ENCODE data around the gene IL3.

The IL3 gene

GRCh38 chr5:132100672-132101261 is 40.3 kb downstream of the IL3 start:
- DNase-seq (ENCODE audit: low read depth) = peak; percentile 60
- no peak overlapping the region for H3K4me3 ChIP-seq (ENCODE audit: low read depth, low read length)
- no peak for TF ChIP-seq CTCF (IDR thresholded peaks at IDR 0.05; ENCODE audit: low read depth, low read length, missing control alignments)

GRCh38 chr5:132101385-132101880 is 41.0 kb downstream of the IL3 start:
- no peak overlapping the region for H3K4me3 ChIP-seq (ENCODE audit: low read depth, low read length)
- no peak for TF ChIP-seq CTCF (IDR thresholded peaks at IDR 0.05; ENCODE audit: low read depth, low read length, missing control alignments)
- no peak for DNase-seq (ENCODE audit: low read depth)

- H3K4me3 ChIP-seq (ENCODE audit: low read depth, low read length) = no peak overlapping the region
- no peak for DNase-seq (ENCODE audit: low read depth)
- no peak for TF ChIP-seq CTCF (IDR thresholded peaks at IDR 0.05; ENCODE audit: low read depth, low read length, missing control alignments)
These were observed 41.7 kb downstream of the IL3 start for GRCh38 chr5:132102101-132102701.

GRCh38 chr5:132102944-132103331 is 42.5 kb downstream of the IL3 start:
- TF ChIP-seq CTCF (IDR thresholded peaks at IDR 0.05; ENCODE audit: low read depth, low read length, missing control alignments) = no peak
- no peak for DNase-seq (ENCODE audit: low read depth)
- H3K4me3 ChIP-seq (ENCODE audit: low read depth, low read length) = no peak overlapping the region

- peak; percentile 90 for DNase-seq (ENCODE audit: low read depth)
- no peak overlapping the region for H3K4me3 ChIP-seq (ENCODE audit: low read depth, low read length)
- TF ChIP-seq CTCF (IDR thresholded peaks at IDR 0.05; ENCODE audit: low read depth, low read length, missing control alignments) = peak; percentile 37
These were observed 43.0 kb downstream of the IL3 start for GRCh38 chr5:132103332-132103951.

GRCh38 chr5:132103969-132104391 is 43.5 kb downstream of the IL3 start:
- no peak for TF ChIP-seq CTCF (IDR thresholded peaks at IDR 0.05; ENCODE audit: low read depth, low read length, missing control alignments)
- H3K4me3 ChIP-seq (ENCODE audit: low read depth, low read length) = no peak overlapping the region
- DNase-seq (ENCODE audit: low read depth) = no peak

All from GM12864 (cell line).